GM12873 (cell line): ENCODE data around the gene PHACTR3.

Experiments
- TF ChIP-seq, protein P1 (sequence below): IDR thresholded peaks from 2 replicates; pipeline ENCODE4 v1.5.1; 2012; ENCODE audit warnings: low read depth, mild to moderate bottlenecking, moderate library complexity, low read length, control low read depth; ENCODE audit not compliant: insufficient read depth; ENCODE audit errors: missing control alignments

Gene PHACTR3

DNA sequence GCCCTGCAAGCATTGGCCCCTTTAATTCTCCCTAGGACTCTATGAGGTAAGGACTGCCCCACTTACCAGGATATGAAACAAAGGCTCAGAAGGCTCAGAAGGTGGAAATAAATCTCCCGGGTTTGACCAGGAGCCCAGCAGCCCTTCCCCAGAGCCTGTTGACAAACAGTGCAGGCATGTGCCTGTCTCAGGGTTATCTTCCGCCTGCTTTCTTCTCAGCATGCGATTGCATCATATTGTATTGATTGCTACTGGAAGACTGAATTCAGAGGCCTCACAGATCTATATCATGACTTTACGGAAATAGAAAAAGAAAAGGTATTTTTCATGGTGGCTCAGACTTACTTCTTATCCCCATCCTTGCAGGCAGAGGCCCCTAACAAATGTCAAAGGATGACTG is 92.7 kb downstream of the PHACTR3 start:
- TF ChIP-seq, protein P1, sequence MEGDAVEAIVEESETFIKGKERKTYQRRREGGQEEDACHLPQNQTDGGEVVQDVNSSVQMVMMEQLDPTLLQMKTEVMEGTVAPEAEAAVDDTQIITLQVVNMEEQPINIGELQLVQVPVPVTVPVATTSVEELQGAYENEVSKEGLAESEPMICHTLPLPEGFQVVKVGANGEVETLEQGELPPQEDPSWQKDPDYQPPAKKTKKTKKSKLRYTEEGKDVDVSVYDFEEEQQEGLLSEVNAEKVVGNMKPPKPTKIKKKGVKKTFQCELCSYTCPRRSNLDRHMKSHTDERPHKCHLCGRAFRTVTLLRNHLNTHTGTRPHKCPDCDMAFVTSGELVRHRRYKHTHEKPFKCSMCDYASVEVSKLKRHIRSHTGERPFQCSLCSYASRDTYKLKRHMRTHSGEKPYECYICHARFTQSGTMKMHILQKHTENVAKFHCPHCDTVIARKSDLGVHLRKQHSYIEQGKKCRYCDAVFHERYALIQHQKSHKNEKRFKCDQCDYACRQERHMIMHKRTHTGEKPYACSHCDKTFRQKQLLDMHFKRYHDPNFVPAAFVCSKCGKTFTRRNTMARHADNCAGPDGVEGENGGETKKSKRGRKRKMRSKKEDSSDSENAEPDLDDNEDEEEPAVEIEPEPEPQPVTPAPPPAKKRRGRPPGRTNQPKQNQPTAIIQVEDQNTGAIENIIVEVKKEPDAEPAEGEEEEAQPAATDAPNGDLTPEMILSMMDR, result no peak

DNA sequence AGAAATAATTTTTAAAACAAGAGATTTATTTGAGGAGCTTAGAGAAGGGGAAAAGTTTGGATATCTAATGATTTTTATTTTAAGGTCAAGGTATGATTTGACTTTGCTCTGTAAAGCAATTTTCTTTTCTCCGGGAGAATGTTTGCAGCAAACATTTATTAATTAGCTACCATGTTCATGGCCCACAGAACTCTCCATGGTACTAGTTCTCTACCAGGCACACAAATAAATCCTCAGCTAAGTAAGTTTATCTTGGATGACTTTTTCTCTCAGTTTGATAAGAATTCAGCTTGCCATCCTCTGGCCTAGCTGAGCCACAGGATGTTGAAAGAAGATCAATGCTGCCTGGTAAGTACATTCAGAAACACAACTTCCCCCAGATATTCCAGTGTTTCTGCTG is 94.3 kb downstream of the PHACTR3 start:
- TF ChIP-seq, protein P1, result no peak

DNA sequence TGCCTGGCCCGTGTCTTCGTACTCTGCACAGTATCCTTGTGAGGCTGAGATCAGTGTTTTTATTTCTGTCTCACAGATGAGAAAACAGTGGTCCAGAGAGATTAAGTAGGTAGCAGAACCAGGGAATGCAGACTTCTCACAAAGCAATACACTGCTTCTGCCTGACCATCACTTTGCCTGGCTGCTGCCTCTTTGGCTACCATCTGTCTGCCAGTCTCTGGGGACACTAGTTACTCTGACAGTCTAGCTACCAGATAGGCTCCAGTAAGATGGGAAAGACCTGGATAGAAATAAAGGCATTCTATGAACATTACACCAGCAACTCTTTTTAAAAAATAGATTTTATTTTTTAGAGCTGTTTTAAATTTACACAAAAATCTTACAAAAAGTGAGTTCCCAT is 96.9 kb downstream of the PHACTR3 start:
- TF ChIP-seq, protein P1, result no peak

DNA sequence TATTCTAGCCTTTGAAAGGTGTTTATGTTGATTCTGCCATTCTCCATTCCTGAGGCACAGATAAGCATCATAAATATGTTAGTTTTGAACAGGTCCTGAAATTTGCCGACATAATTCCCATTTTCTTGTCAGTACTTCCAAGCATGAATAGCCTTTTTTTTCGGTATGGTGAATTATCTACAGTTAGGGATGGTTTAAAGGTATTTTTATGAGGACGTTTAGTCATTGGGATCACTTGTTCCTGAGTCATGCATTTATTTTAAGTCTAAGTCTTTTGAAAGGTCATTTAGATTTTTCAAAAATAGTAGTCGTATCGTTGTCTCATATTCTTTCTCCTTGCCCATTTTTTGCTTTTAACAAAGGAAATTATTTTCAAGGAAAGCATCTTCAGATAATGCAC is 98.7 kb downstream of the PHACTR3 start:
- TF ChIP-seq, protein P1, result no peak

DNA sequence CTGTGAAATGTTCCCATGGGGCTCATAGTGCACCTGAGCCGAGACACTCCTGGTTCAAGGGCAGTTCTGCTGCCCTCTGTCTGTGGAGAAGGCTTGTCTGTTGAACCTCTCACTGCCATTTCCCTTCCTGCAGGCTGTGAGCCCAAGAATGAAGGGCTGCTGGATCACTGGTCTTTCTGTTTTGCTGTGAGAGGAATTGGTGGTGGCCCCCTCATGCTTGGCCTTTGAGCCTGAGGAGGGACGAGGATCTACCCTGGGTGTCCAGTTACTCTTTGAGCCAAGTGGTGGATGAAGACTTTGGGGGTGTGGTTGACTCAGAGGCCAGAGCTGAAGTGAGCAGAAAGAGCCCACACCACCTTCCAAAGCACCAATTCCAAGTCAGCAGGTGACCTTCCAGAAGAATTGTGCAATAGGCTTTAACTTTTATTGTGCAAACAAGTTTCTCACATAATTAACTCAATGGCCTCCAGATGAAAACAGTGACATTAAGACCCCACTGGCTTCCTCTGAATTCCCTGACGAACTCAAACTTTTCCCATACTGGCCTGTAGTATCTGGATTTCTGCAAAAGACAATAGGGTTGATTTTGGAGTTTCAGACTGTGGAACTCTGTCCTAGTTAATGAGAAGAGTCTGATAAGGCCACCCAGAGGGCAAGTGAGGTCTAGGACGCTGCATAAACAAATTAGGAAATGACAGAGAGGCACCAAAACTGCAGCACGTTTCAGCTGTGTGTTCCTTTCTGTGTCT is 101.5 kb downstream of the PHACTR3 start:
- TF ChIP-seq, protein P1, result peak; percentile 22

DNA sequence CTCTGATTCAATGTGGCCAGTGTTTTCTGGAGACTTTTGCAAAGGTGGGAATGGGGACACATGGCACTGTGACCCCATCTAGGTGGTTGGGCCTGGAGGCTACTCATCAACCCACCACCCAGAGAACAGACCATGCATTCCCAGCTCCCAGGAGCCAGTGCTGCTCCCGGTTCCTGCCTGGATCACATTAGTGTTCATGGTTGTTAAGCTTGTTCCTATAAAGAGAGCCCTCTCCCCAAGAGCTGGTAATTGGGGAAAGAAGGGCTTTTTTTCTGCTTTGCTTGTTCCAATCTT is 102.0 kb downstream of the PHACTR3 start:
- TF ChIP-seq, protein P1, result no peak

DNA sequence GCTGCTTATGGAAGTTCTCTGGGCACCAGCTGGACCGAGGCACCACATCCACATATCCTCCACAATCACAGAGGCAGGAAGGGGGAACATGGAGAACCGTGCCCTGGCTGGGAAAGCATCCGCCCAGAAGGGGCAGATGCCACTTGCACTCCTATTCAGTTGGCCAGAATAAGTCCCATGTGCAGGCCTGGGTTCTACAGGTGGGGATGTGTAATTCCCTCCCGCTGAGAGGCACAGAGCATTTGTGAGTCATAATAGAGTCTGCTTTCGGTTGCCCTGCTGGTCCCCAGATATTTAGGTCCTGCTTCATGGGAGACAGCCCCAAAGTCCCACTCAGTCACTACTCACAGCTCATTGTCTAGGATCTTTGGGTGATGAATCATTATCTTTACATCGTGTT is 104.0 kb downstream of the PHACTR3 start:
- TF ChIP-seq, protein P1, result no peak

DNA sequence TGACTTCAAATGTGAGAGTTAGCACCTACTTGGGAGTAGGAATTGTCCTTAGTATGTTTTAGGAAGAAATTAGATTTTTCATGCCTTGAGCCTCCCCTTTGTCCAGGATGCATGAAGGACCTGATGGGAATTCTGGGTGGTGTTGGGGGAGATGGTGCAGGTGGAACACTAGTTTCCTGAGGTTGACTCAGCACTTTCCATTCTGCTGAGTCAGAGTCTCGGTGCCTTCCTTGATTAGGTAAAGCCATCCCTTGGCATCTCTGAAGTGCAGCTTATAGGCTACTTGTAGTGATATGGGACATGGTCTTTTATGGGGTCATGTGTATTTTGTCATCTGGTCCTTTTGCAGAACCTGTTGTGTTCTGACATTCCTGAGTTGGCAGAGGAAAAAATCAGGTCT is 105.3 kb downstream of the PHACTR3 start:
- TF ChIP-seq, protein P1, result no peak
